ENCODE data around the gene LHFPL6.

Gene LHFPL6

DNA sequence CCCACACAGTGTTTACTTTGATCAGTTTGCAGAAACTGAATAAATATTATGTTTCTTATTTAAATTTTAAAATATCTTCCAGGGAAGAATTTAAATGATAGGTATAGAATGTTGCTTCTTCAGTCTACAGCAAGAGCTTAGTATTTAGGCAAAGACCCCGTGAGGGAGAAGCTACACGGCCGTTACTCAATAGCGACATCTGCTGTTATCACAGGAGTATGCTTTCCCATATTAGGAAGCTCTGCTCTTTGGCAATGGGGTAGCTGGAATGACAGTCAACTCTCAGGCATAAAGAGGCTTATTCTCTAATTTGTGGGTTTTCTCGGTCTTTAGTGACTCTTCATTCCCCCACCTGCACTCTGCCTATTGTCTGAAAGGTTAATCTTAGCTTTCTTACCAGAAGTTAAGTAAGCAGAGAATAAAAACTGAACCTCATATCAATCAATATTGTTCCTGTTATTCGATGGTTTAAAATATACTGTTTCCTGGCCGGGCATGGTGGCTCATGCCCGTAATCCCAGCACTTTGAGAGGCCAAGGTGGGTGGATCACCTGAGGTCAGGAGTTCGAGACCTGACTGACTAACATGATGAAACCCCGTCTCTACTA is 13.2 kb upstream of the LHFPL6 start:
- no peak for TF ChIP-seq SIN3A (IDR thresholded peaks at IDR 0.05; ENCODE audit: borderline replicate concordance, insufficient read depth, low read length)
- no peak for TF ChIP-seq POLR2AphosphoS5 (IDR thresholded peaks at IDR 0.05; ENCODE audit: low read depth, low read length)
- TF ChIP-seq TAF1 (IDR thresholded peaks at IDR 0.05; ENCODE audit: borderline replicate concordance, insufficient read depth, low read length): no peak
- TF ChIP-seq FOXP2 (optimal IDR thresholded peaks at IDR 0.05; ENCODE audit: borderline replicate concordance, extremely low read depth, extremely low read length, insufficient read depth): no peak
- TF ChIP-seq, protein P1, sequence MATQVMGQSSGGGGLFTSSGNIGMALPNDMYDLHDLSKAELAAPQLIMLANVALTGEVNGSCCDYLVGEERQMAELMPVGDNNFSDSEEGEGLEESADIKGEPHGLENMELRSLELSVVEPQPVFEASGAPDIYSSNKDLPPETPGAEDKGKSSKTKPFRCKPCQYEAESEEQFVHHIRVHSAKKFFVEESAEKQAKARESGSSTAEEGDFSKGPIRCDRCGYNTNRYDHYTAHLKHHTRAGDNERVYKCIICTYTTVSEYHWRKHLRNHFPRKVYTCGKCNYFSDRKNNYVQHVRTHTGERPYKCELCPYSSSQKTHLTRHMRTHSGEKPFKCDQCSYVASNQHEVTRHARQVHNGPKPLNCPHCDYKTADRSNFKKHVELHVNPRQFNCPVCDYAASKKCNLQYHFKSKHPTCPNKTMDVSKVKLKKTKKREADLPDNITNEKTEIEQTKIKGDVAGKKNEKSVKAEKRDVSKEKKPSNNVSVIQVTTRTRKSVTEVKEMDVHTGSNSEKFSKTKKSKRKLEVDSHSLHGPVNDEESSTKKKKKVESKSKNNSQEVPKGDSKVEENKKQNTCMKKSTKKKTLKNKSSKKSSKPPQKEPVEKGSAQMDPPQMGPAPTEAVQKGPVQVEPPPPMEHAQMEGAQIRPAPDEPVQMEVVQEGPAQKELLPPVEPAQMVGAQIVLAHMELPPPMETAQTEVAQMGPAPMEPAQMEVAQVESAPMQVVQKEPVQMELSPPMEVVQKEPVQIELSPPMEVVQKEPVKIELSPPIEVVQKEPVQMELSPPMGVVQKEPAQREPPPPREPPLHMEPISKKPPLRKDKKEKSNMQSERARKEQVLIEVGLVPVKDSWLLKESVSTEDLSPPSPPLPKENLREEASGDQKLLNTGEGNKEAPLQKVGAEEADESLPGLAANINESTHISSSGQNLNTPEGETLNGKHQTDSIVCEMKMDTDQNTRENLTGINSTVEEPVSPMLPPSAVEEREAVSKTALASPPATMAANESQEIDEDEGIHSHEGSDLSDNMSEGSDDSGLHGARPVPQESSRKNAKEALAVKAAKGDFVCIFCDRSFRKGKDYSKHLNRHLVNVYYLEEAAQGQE (IDR thresholded peaks at IDR 0.05; ENCODE audit: insufficient read depth in 1 of 2, low read depth in 2 of 2, low read length in 2 of 2): no peak

DNA sequence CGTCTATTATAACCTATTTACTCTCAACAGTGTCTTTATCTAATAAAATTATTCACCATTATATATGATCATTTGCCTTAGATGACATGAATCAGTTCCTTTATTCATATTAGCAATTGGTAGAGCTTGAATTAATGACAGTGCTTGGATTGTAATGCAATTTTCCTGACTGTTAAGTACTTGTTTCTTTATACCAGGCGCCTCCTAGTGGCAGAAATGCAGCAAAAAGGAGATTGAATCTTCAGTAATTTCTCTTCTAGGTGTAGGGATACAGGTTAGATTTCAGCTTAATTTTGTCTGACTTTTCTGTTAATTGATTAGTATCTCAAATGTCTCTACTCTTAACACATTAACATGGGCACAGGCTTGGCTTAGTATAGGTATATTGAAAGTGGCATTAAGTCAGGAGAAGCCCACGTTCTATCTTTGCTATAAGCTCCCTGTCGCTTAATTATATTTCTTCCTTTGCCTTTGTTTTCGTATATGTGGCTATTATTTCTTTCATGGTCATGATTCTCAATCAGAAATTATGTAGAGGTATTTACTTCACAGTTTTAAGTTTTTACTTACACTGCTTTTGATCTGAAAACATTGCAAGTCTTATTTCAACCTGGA is 9.1 kb upstream of the LHFPL6 start:
- no peak for TF ChIP-seq SIN3A (IDR thresholded peaks at IDR 0.05; ENCODE audit: borderline replicate concordance, insufficient read depth, low read length)
- no peak for TF ChIP-seq POLR2AphosphoS5 (IDR thresholded peaks at IDR 0.05; ENCODE audit: low read depth, low read length)
- no peak for TF ChIP-seq TAF1 (IDR thresholded peaks at IDR 0.05; ENCODE audit: borderline replicate concordance, insufficient read depth, low read length)
- TF ChIP-seq, protein P1 (IDR thresholded peaks at IDR 0.05; ENCODE audit: insufficient read depth in 1 of 2, low read depth in 2 of 2, low read length in 2 of 2): no peak
- no peak for TF ChIP-seq FOXP2 (optimal IDR thresholded peaks at IDR 0.05; ENCODE audit: borderline replicate concordance, extremely low read depth, extremely low read length, insufficient read depth)

DNA sequence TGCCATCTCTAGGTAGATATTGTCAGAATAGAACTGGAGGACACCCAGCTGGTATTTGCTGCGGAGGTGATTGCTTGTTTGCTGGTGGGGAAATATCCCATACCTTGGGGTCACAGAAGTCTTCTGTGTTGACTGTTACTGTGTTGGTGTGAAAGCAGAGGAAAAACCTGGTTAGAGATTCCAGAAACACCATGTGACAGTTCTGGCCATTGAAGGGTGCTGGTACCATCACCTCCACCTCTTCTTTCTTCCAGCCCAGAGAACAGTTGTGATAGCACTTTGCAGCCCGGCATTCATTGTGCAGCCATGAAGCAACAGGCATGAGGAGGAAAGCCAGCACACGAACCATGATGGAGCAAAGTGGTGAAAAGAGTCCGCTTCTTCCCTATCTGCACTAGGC is 4.9 kb upstream of the LHFPL6 start:
- TF ChIP-seq POLR2AphosphoS5 (IDR thresholded peaks at IDR 0.05; ENCODE audit: low read depth, low read length) (no peak), TAF1 (IDR thresholded peaks at IDR 0.05; ENCODE audit: borderline replicate concordance, insufficient read depth, low read length) (no peak), FOXP2 (optimal IDR thresholded peaks at IDR 0.05; ENCODE audit: borderline replicate concordance, extremely low read depth, extremely low read length, insufficient read depth) (no peak), SIN3A (IDR thresholded peaks at IDR 0.05; ENCODE audit: borderline replicate concordance, insufficient read depth, low read length) (no peak)
- TF ChIP-seq, protein P1 (IDR thresholded peaks at IDR 0.05; ENCODE audit: insufficient read depth in 1 of 2, low read depth in 2 of 2, low read length in 2 of 2): no peak

DNA sequence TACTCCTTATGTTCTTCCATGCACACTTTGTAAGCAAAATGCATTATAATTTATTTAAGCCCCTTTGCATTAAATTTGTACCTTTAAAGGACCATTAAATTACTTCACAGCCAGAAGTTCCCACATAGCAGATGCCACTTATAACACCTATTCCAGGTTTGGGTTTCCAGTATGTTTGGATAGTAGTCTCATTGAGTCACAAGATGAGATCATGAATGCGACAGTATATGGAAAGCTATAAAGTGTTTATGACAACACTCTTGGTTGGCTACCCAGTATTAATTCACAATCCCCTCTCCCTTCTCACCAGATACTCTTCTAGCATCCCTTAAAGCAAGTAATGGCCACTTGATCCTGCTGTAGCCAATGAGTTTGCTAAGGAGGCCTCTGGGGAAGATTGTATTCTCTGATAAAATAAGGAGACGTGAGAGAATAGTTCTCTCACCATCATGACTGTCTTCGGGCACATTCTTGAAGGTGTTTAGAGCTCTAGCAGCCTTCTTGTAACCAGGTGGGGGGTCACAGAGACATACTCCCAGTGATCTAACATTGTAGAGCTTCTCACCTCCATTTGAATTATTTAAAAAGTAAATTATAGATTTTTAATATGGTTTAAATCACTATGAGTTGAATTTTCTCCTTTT is 2.8 kb upstream of the LHFPL6 start:
- no peak for TF ChIP-seq TAF1 (IDR thresholded peaks at IDR 0.05; ENCODE audit: borderline replicate concordance, insufficient read depth, low read length)
- no peak for TF ChIP-seq POLR2AphosphoS5 (IDR thresholded peaks at IDR 0.05; ENCODE audit: low read depth, low read length)
- no peak for TF ChIP-seq SIN3A (IDR thresholded peaks at IDR 0.05; ENCODE audit: borderline replicate concordance, insufficient read depth, low read length)
- TF ChIP-seq FOXP2 (optimal IDR thresholded peaks at IDR 0.05; ENCODE audit: borderline replicate concordance, extremely low read depth, extremely low read length, insufficient read depth): no peak
- TF ChIP-seq, protein P1 (IDR thresholded peaks at IDR 0.05; ENCODE audit: insufficient read depth in 1 of 2, low read depth in 2 of 2, low read length in 2 of 2): no peak
